Measurements from ENCODE around the gene ANKRD33. TPM values are rescaled to one million over a fixed set of nuclear protein-coding genes. Genes with fewer than 3 reads are reported as not detected.
A peak's percentile ranks its signal among the peaks of the same experiment; 100 is the strongest.

The ANKRD33 gene
- total and polyA plus RNA-seq, 2 of the 8 experiments (the other 6 are each of a cell fraction or from before 2014, with no cell fraction given) = 0.41 to 0.53 TPM

- H2AK5ac ChIP-seq (ENCODE audit: low read depth, low read length) = no peak overlapping the region
- no peak overlapping the region for H2BK120ac ChIP-seq (replicated peaks; ENCODE audit: low read depth, low read length)
- H3K4ac ChIP-seq (replicated peaks; ENCODE audit: insufficient read length, low read depth, low read length) = peak overlapping the region; percentile 83
- peak overlapping the region; percentile 75 for H4K91ac ChIP-seq (replicated peaks; ENCODE audit: insufficient read length, low read length)
- H3K18ac ChIP-seq (ENCODE audit: extremely low read depth, low read length) = peak overlapping the region; percentile 98
- peak in 1 of 2 experiments; percentile 89 for DNase-seq (ENCODE audit: low read depth in 1 of 2, low spot score in 2 of 2)
- H3K4me1 ChIP-seq (replicated peaks in 1 of 4; ENCODE audit: control insufficient read depth in 3 of 4, insufficient read depth in 4 of 4, low read length in 3 of 4) = peaks cover 16 to 36% (median 30%) of the 10 kb centered on the region in 4 experiments
- H3K9ac ChIP-seq (replicated peaks in 1 of 4; ENCODE audit: extremely low read depth in 1 of 4, low read depth in 3 of 4, low read length in 3 of 4) = peak overlapping the region in 3 of 4 experiments; percentile 36 to 55 (median 46); a peak in 5 of 7 replicates
- H3K79me1 ChIP-seq (ENCODE audit: low read depth, low read length) = no peaks in the 10 kb centered on the region
- peak overlapping the region; percentile 80 for H2BK5ac ChIP-seq (ENCODE audit: low read depth, low read length)
- H2BK12ac ChIP-seq (ENCODE audit: low read depth, low read length) = peak overlapping the region; percentile 96; the same call in 1 of the 2 replicates
- POLR2A ChIA-PET (ENCODE audit: partially characterized antibody) = interaction anchor here (0.7 to 11.2 kb wide), 25 partner anchors 8 to 444 kb away, joined by 3 to 107 read pairs (median 4); partner anchors contain the start of genes ANKRD33 and FIGNL2
- no peaks in the 10 kb centered on the region for H3K79me2 ChIP-seq (ENCODE audit: control insufficient read depth in 1 of 2, insufficient read depth in 2 of 2, low read length in 2 of 2)
- no peak overlapping the region; the same call in 1 of the 2 replicates for H2AFZ ChIP-seq (ENCODE audit: low read length)
- H3K23me2 ChIP-seq (ENCODE audit: low read depth, low read length) = peaks cover 19% of the 10 kb centered on the region
- H3K4me2 ChIP-seq (ENCODE audit: insufficient read depth in 1 of 2, low read depth in 2 of 2, low read length in 2 of 2) = peak overlapping the region; percentile 97 to 100
- FAIRE-seq = no peak
- H3K56ac ChIP-seq (replicated peaks; ENCODE audit: insufficient read length, low read depth, low read length) = peak overlapping the region; percentile 75
- H3K36me3 ChIP-seq (ENCODE audit: control insufficient read depth in 2 of 4, insufficient read depth in 4 of 4, low read length in 3 of 4) = no peaks in the 10 kb centered on the region
- H4K5ac ChIP-seq (ENCODE audit: insufficient read length, low read depth, low read length) = peak overlapping the region; percentile 84
- peak overlapping the region; percentile 88 for H4K8ac ChIP-seq (ENCODE audit: extremely low read depth, insufficient read depth, low read length)
- peak overlapping the region; percentile 41 to 73 (median 66) for H3K4me3 ChIP-seq (ENCODE audit: extremely low read depth in 1 of 4, insufficient read depth in 2 of 4, low read depth in 3 of 4, low read length in 4 of 4)
- peaks cover 0 to 23% (median 21%) of the 10 kb centered on the region in 4 experiments; a peak in 5 of 7 replicates for H3K27me3 ChIP-seq (replicated peaks in 1 of 4; ENCODE audit: control insufficient read depth in 3 of 4, extremely low read depth in 1 of 4, insufficient read depth in 3 of 4, low read length in 3 of 4)
- 0 out of 2 replicates have a peak overlapping the region, but pooled peaks have one; percentile 72 for H2BK15ac ChIP-seq (ENCODE audit: low read length)
- H3K14ac ChIP-seq (ENCODE audit: insufficient read length) = no peak overlapping the region
- peak overlapping the region; percentile 75 for H3K27ac ChIP-seq (ENCODE audit: low read depth, low read length)
- H3K9me3 ChIP-seq (ENCODE audit: insufficient read depth in 2 of 2, low read depth in 1 of 2, low read length in 1 of 2) = no peaks in the 10 kb centered on the region
- CTCF ChIA-PET (ENCODE audit: partially characterized antibody) = interaction anchor here (0.7 to 6.8 kb wide), 20 partner anchors 9 to 1021 kb away, joined by 3 to 90 read pairs (median 4); partner anchors contain the start of genes ANKRD33 and FIGNL2
- H4K20me1 ChIP-seq (replicated peaks in 1 of 2; ENCODE audit: control insufficient read depth in 1 of 2, insufficient read depth in 2 of 2, low read length in 2 of 2) = no peaks in the 10 kb centered on the region
- H3K23ac ChIP-seq (ENCODE audit: insufficient read length) = no peak overlapping the region
- WGBS, 2 experiments (ENCODE audit: extremely low coverage in 1 of 2, insufficient coverage in 1 of 2, insufficient read length in 1 of 2, insufficient replicate concordance in 2 of 2, low coverage in 1 of 2, low lambda C conversion rate in 2 of 2, missing lambda C conversion rate in 1 of 2) = 4% methylated on average over 51 of the region's 53 CpGs; no CpG with 5 or more reads in 1 of the 2 experiments
- H2BK20ac ChIP-seq (ENCODE audit: low read length) = 0 out of 2 replicates have a peak overlapping the region, but pooled peaks have one; percentile 67
- peak; percentile 52 for TF ChIP-seq TEAD4 (IDR thresholded peaks at IDR 0.05; ENCODE audit: low read depth, low read length)
- TF ChIP-seq JUN (IDR thresholded peaks at IDR 0.05; ENCODE audit: low read depth, low read length) = no peak
- TF ChIP-seq ASH2L (IDR thresholded peaks at IDR 0.05; ENCODE audit: low read length) = peak; percentile 62
- TF ChIP-seq CHD2 (IDR thresholded peaks at IDR 0.05; ENCODE audit: low read length) = no peak
- peak; percentile 63 for TF ChIP-seq KDM4A (IDR thresholded peaks at IDR 0.05; ENCODE audit: low read depth, low read length, severe bottlenecking)
Observed at GRCh38 chr12:51863933-51864832, 23.7 kb upstream of the ANKRD33 start.

All from H1 (cell line).